Left ventricle myocardium inferior (tissue), 1 donor: Measurements from ENCODE around the gene BABAM1. TPM values are rescaled to one million over a fixed set of nuclear protein-coding genes. Genes with fewer than 3 reads are reported as not detected.

Source experiments
- DNase-seq: peaks from one replicate; pipeline ENCODE4 v3.0.0-alpha.2; 2020
- H3K27ac ChIP-seq: fragments of 200-600 bp; replicated peaks from 2 replicates; pipeline ENCODE4 v1.8.0; 2021
- H3K27me3 ChIP-seq: fragments of 200-600 bp; 2 replicates; pipeline ENCODE4 v1.8.0; 2021; ENCODE audit warnings: low read depth
- H3K36me3 ChIP-seq: fragments of 200-600 bp; 2 replicates; pipeline ENCODE4 v1.8.0; 2021
- H3K4me1 ChIP-seq: fragments of 200-600 bp; 2 replicates; pipeline ENCODE4 v1.8.0; 2021
- H3K4me3 ChIP-seq: fragments of 200-600 bp; 2 replicates; pipeline ENCODE4 v1.8.0; 2021; ENCODE audit warnings: mild to moderate bottlenecking, moderate library complexity
- H3K9me3 ChIP-seq: fragments of 200-600 bp; replicated peaks from 2 replicates; pipeline ENCODE4 v1.8.0; 2021
- intact Hi-C: fragments of 100-400 bp; cut with micrococcal nuclease; formaldehyde crosslinking; loops from one replicate; pipeline ENCODE4 v1.11.0; 2022
- total RNA-seq: library from RNA; stranded (reverse); fragmentation: NEBNext Ultra II Directional; extraction: Animal tissue kit (Norgen Biotek cat#: 25700); gene quantifications from one replicate; pipeline ENCODE4 v1.2.1, GENCODE V29; 2021
- TF ChIP-seq, protein P1 (sequence below): fragments of 200-600 bp; IDR thresholded peaks from 2 replicates; pipeline ENCODE4 v1.8.0; 2021; ENCODE audit warnings: antibody characterized with exemption, mild to moderate bottlenecking, borderline replicate concordance
- donor health status: DM: no; HTN: yes; CAD: no; lungs with severe emphysema.

BABAM1 gene
- total RNA-seq, 1 donor from 2014 or later = 72.7 TPM

DNA sequence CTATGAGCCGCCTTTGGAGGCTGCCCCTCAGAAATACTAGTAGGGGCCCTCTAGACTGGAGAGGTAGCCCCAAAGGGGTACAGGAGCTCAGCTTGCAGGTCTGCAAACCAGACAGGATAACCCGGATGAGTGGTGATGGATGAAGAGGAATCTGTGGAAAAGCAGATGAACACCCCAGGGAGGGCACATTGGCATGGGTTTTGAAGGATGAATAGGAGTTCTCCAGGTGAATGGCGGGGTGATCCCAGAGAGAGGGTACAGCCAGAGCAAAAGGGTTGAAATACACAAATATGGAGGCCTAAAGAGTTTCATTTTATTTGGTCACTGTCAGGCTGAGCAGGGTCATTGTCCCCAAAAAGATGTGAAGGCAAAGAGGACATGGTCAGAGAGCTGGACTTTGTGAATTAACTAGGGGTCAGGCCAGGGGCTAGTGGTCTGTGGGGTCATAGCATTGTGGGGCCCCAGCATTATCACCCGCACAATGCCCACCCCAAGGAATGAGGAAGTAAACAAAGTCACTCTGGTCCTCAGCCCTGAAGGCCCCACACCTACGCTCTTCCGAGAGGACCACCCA, 26.3 kb upstream of the BABAM1 start:
- Histone ChIP-seq H3K4me1 (peaks cover 58% of the 10 kb centered on the region), H3K27me3 (no peaks in the 10 kb centered on the region), H3K9me3 (no peaks in the 10 kb centered on the region), H3K36me3 (peaks cover 30% of the 10 kb centered on the region), H3K4me3 (no peak overlapping the region), H3K27ac (peak overlapping the region; percentile 93)
- intact Hi-C loops = no loop called here
- TF ChIP-seq, protein P1, sequence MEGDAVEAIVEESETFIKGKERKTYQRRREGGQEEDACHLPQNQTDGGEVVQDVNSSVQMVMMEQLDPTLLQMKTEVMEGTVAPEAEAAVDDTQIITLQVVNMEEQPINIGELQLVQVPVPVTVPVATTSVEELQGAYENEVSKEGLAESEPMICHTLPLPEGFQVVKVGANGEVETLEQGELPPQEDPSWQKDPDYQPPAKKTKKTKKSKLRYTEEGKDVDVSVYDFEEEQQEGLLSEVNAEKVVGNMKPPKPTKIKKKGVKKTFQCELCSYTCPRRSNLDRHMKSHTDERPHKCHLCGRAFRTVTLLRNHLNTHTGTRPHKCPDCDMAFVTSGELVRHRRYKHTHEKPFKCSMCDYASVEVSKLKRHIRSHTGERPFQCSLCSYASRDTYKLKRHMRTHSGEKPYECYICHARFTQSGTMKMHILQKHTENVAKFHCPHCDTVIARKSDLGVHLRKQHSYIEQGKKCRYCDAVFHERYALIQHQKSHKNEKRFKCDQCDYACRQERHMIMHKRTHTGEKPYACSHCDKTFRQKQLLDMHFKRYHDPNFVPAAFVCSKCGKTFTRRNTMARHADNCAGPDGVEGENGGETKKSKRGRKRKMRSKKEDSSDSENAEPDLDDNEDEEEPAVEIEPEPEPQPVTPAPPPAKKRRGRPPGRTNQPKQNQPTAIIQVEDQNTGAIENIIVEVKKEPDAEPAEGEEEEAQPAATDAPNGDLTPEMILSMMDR = no peak
- DNase-seq = no peak

DNA sequence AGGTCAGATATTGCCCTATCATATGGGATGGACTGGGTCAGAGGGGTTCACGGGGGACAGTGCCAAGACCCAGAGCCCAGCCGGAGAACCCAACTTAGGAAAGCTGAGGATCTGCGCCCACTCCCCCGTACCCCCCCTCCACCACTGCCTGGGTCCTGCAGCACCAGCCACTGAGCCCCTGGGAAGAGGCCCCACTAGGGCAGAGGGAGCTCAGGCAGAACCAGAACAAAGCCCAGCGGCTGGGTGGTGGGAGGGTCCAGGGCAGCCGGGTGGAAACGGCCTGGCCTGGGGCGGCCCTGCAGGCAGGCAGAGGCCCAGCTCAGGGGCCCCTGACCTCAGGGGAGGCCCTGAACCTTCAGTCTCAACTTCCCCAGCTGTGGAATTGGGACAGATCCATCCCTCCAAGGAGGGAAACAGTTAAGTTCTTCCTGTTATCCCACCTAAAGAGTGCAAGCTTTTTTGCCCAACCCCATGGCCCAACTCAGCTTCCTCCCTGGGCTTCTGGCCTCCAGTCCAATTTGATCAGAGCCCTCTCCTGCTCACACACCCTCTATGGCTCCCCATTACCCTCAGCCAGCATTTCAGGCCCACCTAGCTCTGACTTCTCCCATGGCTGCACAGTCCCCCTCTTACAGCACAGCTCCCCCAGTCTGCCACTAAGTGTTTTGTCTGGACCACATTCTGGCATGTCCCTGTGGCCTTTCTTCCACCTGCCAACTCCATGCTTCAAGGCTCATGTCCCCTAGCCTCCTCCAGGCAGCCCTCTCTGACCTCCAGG, 24.6 kb upstream of the BABAM1 start:
- Histone ChIP-seq H3K4me1 (peaks cover 57% of the 10 kb centered on the region), H3K36me3 (peaks cover 28% of the 10 kb centered on the region), H3K27ac (peak overlapping the region; percentile 93), H3K27me3 (no peaks in the 10 kb centered on the region), H3K4me3 (peak overlapping the region; percentile 91), H3K9me3 (no peaks in the 10 kb centered on the region)
- TF ChIP-seq, protein P1 = no peak
- DNase-seq = no peak
- intact Hi-C loops = no loop called here

DNA sequence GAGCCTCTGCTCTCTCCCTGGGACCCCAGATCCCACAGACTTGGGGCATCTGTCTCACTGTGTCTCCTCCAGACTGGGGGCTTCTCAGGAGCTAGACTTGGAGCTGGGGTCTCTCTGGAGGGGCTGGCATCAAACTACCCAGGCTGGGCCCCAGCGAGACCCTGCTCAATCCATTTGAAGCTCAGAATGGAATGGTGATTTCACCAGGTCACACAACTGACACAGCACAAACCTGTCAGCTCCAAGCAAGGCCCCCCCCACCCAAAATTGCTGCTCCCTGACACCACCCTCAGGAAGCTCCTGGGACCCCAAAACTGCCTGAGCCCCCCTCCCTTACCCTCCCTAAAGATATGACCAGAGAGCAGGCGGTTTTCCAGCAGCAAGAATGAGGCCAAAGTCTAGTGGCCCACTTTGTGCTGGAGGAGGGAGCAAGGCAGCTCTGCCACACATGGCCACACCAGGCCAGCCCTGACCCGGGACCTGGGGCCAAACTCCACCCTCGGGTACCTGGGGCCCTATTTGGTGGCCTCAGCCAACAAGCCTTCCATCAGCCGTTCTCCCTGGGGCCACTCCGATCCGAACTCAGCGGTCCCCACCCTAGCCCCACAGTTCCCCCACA, 23.9 kb upstream of the BABAM1 start:
- no peaks in the 10 kb centered on the region for H3K27me3 ChIP-seq
- peak overlapping the region; percentile 93 for H3K27ac ChIP-seq
- peaks cover 57% of the 10 kb centered on the region for H3K4me1 ChIP-seq

DNA sequence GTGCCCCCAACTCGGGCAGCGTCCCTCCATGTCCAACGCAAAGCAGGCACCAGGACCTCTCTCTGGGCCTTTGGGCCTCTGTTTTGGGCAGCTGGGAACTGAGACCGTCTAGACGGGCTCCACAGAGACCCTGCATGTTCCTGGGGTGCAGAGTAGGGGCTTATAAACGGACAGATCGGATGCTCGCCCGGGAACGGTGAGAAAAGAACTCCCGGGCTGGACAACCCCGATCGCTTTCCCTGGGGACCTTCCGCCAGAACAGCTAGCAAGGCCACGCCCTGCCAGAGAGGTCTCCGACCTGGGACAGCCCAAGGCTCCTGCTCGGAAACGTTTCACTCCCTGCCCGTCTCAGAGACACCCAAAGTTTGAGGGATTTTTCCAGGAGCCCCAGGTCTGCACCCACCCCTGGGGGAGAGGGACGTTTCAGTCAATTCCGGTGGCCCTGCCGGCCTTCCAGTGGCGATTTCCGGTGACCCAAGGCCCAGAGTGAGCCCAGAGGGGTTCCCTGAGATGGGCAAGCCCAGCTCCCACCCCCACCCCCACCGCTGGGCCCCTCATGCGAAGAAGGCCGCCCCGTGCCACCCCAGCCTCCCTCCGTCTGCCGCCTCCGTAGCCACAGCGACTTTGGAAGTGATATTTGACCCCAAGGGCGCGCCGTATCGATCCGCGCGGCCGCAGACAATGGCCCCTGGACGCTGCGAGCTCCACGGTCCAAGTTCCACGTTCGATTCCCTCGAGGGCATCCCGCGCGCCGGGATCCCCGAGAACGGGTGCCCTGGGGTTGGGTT, 23.2 kb upstream of the BABAM1 start:
- Histone ChIP-seq H3K36me3 (peaks cover 14% of the 10 kb centered on the region), H3K27ac (peak overlapping the region; percentile 93), H3K4me1 (peaks cover 57% of the 10 kb centered on the region), H3K9me3 (no peaks in the 10 kb centered on the region), H3K27me3 (no peaks in the 10 kb centered on the region), H3K4me3 (peak overlapping the region; percentile 91)
- DNase-seq = peak; percentile 75
- TF ChIP-seq, protein P1 = no peak
- intact Hi-C loops = no loop called here

More for the DNA sequence above, 23.9 kb upstream of the BABAM1 start:
- intact Hi-C loops = no loop called here
- Histone ChIP-seq H3K36me3 (peaks cover 21% of the 10 kb centered on the region), H3K9me3 (no peaks in the 10 kb centered on the region), H3K4me3 (peak overlapping the region; percentile 91)
- DNase-seq = no peak
- TF ChIP-seq, protein P1 = no peak
